HG03064 (cell line): ENCODE measurements around the gene FAM222A.

Experiments used
- ATAC-seq: cut with Tn5 transposase; IDR thresholded peaks from one replicate; pipeline ENCODE4 v1.9.1; 2021; ENCODE audit warnings: low read depth; ENCODE audit not compliant: unreplicated experiment

Gene FAM222A

GRCh38 chr12:109713187-109714070 is at the start of gene FAM222A:
TSS of gene FAM222A (plus strand) at chr12:109713825. CDS start at chr12:109744147, 30,322 bp downstream.
- ATAC-seq = peak; percentile 87

GRCh38 chr12:109664402-109664801 is 49.2 kb upstream of the FAM222A start:
- no peak for ATAC-seq

GRCh38 chr12:109666068-109666467 is 47.6 kb upstream of the FAM222A start:
- no peak for ATAC-seq

GRCh38 chr12:109670731-109671130 is 42.9 kb upstream of the FAM222A start:
- ATAC-seq = no peak

- ATAC-seq = no peak
Observed at GRCh38 chr12:109671502-109671901, 42.1 kb upstream of the FAM222A start.

GRCh38 chr12:109673379-109673778 is 40.2 kb upstream of the FAM222A start:
- no peak for ATAC-seq

- ATAC-seq = no peak
Observed at GRCh38 chr12:109673884-109674283, 39.7 kb upstream of the FAM222A start.

GRCh38 chr12:109675411-109675810 is 38.2 kb upstream of the FAM222A start:
- ATAC-seq = no peak

- ATAC-seq = no peak
Observed at GRCh38 chr12:109677279-109677691, 36.3 kb upstream of the FAM222A start.

GRCh38 chr12:109678719-109679118 is 34.9 kb upstream of the FAM222A start:
- no peak for ATAC-seq

GRCh38 chr12:109679501-109680263 is 33.9 kb upstream of the FAM222A start:
- ATAC-seq = no peak

GRCh38 chr12:109680264-109681005 is 33.2 kb upstream of the FAM222A start:
- ATAC-seq = no peak

GRCh38 chr12:109681986-109682707 is 31.5 kb upstream of the FAM222A start:
- no peak for ATAC-seq

- no peak for ATAC-seq
Observed at GRCh38 chr12:109682708-109683060, 30.9 kb upstream of the FAM222A start.

- ATAC-seq = no peak
Observed at GRCh38 chr12:109683316-109683715, 30.3 kb upstream of the FAM222A start.

- no peak for ATAC-seq
Observed at GRCh38 chr12:109685574-109686447, 27.8 kb upstream of the FAM222A start.

- ATAC-seq = no peak
Observed at GRCh38 chr12:109686523-109686922, 27.1 kb upstream of the FAM222A start.

GRCh38 chr12:109687250-109687649 is 26.4 kb upstream of the FAM222A start:
- ATAC-seq = no peak

- ATAC-seq = no peak
Observed at GRCh38 chr12:109689426-109689825, 24.2 kb upstream of the FAM222A start.
